Ovary (tissue), 9 donors: Measurements from ENCODE around the gene C6orf132. TPM values are rescaled to one million over a fixed set of nuclear protein-coding genes. Genes with fewer than 3 reads are reported as not detected.

Source experiments
- DNase-seq, 5 donors: peaks; one replicate each; pipeline ENCODE4 v3.0.0-alpha.2; 2019 to 2020
- H3K27ac ChIP-seq, 2 donors: fragments of 200-600 bp; one replicate each; pipeline versions ENCODE4 v1.5.1 to v1.8.0; 2019 to 2022
- H3K27me3 ChIP-seq: fragments of 200-600 bp; one replicate; pipeline ENCODE4 v1.8.0; 2022
- H3K36me3 ChIP-seq: fragments of 200-600 bp; sonication (generic); one replicate; pipeline ENCODE4 v1.5.1; 2019
- H3K4me1 ChIP-seq: one replicate; pipeline ENCODE4 v1.8.1; 2013; ENCODE audit warnings: mild to moderate bottlenecking, moderate library complexity; ENCODE audit not compliant: insufficient read depth
- H3K4me3 ChIP-seq: fragments of 200-600 bp; sonication (generic); one replicate; pipeline ENCODE4 v1.5.1; 2017
- H3K9me3 ChIP-seq, 2 donors: fragments of 200-600 bp in 1 of 2; sonication (generic) in 1 of 2; one replicate each; pipeline versions ENCODE4 v1.5.1 to v1.8.1; 2013 to 2019; ENCODE audit warnings: mild to moderate bottlenecking in 1 of 2, moderate library complexity in 1 of 2
- CTCF ChIP-seq, 3 donors: fragments of 450-650 bp in 2 of 3; fragments of 200-600 bp in 1 of 3; IDR thresholded peaks; one replicate each; pipeline versions ENCODE4 v1.5.1 to v1.8.0; 2016 to 2022; ENCODE audit warnings: antibody characterized with exemption in 3 of 3, mild to moderate bottlenecking in 1 of 3
- EP300 ChIP-seq: sonication (generic); formaldehyde crosslinking; IDR thresholded peaks from one replicate; pipeline ENCODE4 v1.6.1; 2017; ENCODE audit warnings: antibody characterized with exemption
- POLR2A ChIP-seq: fragments of 450-650 bp; IDR thresholded peaks from one replicate; pipeline ENCODE4 v1.6.1; 2017; ENCODE audit warnings: antibody characterized with exemption, mild to moderate bottlenecking, moderate library complexity
- WGBS, 3 donors: extraction: QIAGEN DNeasy Blood & Tissue Kit in 1 of 3; methylation state at CpG; one replicate each; pipeline versions ENCODE4 v1.1.5 to v1.1.7; 2013 to 2017; 5-methylcytosine and 5-hydroxymethylcytosine counted together
- intact Hi-C, 4 donors: fragments of 100-400 bp; cut with DNase I; formaldehyde crosslinking; loops; one replicate each; pipeline versions ENCODE4 v1.11.0 to v1.15.1; 2022 to 2023
- polyA plus RNA-seq, 2 donors: library from polyadenylated mRNA; stranded (reverse); fragments of 200-250 nt in 1 of 2; fragments of 350-450 nt in 1 of 2; fragmentation: Illumina TruSeq in 1 of 2; extraction: RNeasy Lipid Tissue Mini Kit (QIAGEN cat#74804) in 1 of 2; gene quantifications; one replicate each; pipeline ENCODE4 v1.2.3, GENCODE V29; 2013 to 2014
- total RNA-seq, 7 donors: library from RNA; depleted of rRNA in 2 of 7; stranded (reverse); fragments of >200 nt in 2 of 7; fragmentation: NEBNext Ultra II Directional in 3 of 7; extraction: Animal tissue kit (Norgen Biotek cat#: 25700) in 3 of 7; gene quantifications; one replicate each; pipeline versions ENCODE4 v1.1.0 to v1.2.4, GENCODE V29; 2016 to 2023
- donor health status: DM: no; HTN: no; CAD: no; lungs with moderate emphysema.
- donor health status: DM: no; HTN: no; CAD: no.
- donor health status: Bipolar disorder and iron deficiency.
- donor health status: DM: yes; HTN: yes; CAD: no.
- donor health status: DM: no; HTN: no; CAD: no.
- donor health status: DM: yes; HTN: yes; CAD: no.

C6orf132 gene
- total and polyA plus RNA-seq, 9 donors, result 0.05 to 14.1 (median 1.1) TPM

DNA sequence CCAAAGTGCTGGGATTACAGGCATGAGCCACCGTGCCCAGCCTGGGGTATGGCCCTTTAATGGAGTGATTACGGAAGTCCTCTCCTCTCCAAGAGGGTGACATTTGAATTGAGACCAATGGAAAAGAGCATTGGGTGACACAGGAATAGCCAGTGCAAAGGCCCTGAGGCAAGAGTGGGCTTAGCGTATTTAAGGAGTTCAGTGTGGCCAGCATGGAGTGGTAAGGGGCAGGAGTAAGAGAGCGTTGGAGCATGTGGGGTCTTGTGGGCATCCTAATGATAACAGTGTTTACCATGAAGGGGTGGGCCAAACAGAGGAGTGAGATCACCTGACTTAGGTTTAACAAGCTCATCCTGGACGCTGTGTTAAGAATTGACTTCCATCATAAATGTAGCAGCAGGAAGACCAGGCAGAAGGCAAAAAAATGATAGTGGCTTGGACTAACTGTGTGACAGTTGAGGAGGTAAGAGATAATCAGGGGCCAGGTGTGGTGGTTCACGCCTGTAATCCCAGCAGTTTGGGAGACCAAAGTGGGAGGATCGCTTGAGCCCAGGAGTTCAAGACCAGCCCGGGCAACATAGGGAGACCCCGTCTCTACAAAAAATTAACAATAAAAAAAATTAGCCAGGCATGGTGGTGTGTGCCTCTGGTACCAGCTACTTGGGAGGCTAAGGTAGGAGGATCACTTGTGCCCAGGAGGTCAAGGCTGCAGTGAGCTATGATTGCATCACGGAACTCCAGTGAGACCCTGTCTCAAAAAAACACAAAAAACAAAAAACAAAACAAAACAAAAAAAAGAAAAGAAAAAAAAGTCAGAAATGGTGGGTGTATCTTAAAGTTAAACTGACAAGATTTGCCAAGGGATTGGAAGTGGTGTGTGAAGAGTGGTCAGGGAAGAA lies 51.4 kb downstream of the C6orf132 start:
- Histone ChIP-seq H3K4me3 (no peak overlapping the region), H3K9me3 (no peaks in the 10 kb centered on the region), H3K27ac (no peak overlapping the region), H3K27me3 (no peaks in the 10 kb centered on the region), H3K4me1 (no peaks in the 10 kb centered on the region), H3K36me3 (no peaks in the 10 kb centered on the region)
- intact Hi-C loops, result no loop called here
- 82 to 83% (median 83%) methylated on average over 10 of the region's 10 CpGs for WGBS, 3 donors
- no peak for DNase-seq
- TF ChIP-seq CTCF (IDR thresholded peaks at IDR 0.05), result no peak
- TF ChIP-seq POLR2A, result no peak
- TF ChIP-seq EP300, result no peak

DNA sequence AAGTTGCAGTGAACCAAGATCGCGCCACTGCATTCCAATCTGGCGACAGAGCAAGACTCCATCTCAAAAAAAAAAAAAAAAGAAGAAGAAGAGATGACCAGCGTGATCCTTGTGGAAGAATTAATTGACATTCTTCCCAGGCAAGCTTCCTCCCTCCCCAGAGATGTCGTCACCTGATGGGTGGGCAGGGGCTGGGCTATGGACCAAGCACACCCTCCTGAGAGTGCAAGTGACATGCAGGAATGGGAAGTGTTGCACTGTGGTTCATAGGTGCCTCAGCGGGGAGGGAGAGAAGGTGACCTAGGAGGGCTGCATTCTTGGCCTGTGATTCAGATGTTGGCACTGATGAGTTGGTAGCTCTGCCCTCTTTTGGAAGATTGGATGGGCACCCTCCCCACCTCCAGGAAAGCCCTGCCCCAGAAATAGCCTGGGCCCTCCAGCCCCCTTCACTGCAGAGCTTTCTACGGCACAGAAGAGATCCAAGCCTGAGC lies 54.3 kb downstream of the C6orf132 start:
- no peak for TF ChIP-seq EP300
- no peak for TF ChIP-seq CTCF (IDR thresholded peaks at IDR 0.05)
- no peak for TF ChIP-seq POLR2A
- 90 to 95% (median 95%) methylated on average over 7 of the region's 7 CpGs for WGBS, 3 donors
- H3K27me3 ChIP-seq, result no peaks in the 10 kb centered on the region
- intact Hi-C loops, result no loop called here
- H3K4me3 ChIP-seq, result no peak overlapping the region
- H3K36me3 ChIP-seq, result no peaks in the 10 kb centered on the region
- no peaks in the 10 kb centered on the region for H3K4me1 ChIP-seq
- DNase-seq, result no peak
- no peak overlapping the region for H3K27ac ChIP-seq
- no peaks in the 10 kb centered on the region for H3K9me3 ChIP-seq

- Histone ChIP-seq H3K9me3 (no peaks in the 10 kb centered on the region), H3K4me3 (no peak overlapping the region), H3K27me3 (no peaks in the 10 kb centered on the region), H3K27ac (no peak overlapping the region), H3K4me1 (no peaks in the 10 kb centered on the region), H3K36me3 (no peaks in the 10 kb centered on the region)
- no peak for TF ChIP-seq CTCF (IDR thresholded peaks at IDR 0.05)
- no peak for TF ChIP-seq EP300
- TF ChIP-seq POLR2A, result no peak
- 55 to 62% (median 62%) methylated on average over 22 of the region's 22 CpGs for WGBS, 3 donors
- intact Hi-C loops, result no loop called here
- no peak for DNase-seq
These were observed 56.1 kb downstream of the C6orf132 start for GRCh38 chr6:42086046-42087035.

GRCh38 chr6:42084889-42085288 lies 57.5 kb downstream of the C6orf132 start:
- DNase-seq, result no peak
- Histone ChIP-seq H3K27ac (no peak overlapping the region), H3K4me3 (no peak overlapping the region), H3K27me3 (no peaks in the 10 kb centered on the region), H3K36me3 (no peaks in the 10 kb centered on the region), H3K4me1 (no peaks in the 10 kb centered on the region), H3K9me3 (no peaks in the 10 kb centered on the region)
- WGBS, 3 donors, result 79 to 89% (median 83%) methylated on average over 5 of the region's 5 CpGs
- intact Hi-C loops, result no loop called here
- TF ChIP-seq EP300 (no peak), CTCF (IDR thresholded peaks at IDR 0.05) (no peak), POLR2A (no peak)
